GM12801 (cell line): ENCODE results near the gene KCNN4.

Source experiments
- CTCF ChIP-seq: IDR thresholded peaks from one replicate; pipeline ENCODE4 v1.5.1; 2011; ENCODE audit warnings: control low read depth; ENCODE audit not compliant: insufficient read length; ENCODE audit errors: extremely low read depth

KCNN4 gene

GRCh38 chr19:43765109-43765876 lies 15.5 kb downstream of the KCNN4 start:
- no peak for TF ChIP-seq CTCF

GRCh38 chr19:43763473-43763939 lies 17.3 kb downstream of the KCNN4 start:
- no peak for TF ChIP-seq CTCF

DNA sequence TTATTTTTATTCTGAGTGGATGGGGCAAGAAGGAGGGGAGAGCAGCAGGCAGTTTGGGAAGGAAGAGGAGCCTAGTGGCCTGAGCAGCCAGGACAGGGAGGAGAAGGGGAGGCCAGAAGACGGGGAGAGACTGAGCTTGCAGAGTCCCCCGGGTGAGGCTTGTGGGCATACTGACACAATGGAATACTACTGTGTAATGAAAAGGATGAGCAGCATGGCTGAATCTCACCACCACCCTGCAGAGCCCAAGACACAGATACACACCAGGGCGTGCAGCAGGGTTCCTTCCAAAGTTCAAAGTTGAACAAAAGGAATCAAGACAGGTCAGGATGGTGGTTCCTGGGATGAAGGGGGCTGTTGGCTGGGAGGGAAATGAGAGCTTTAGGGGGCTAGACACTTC lies 18.0 kb downstream of the KCNN4 start:
- no peak for TF ChIP-seq CTCF

DNA sequence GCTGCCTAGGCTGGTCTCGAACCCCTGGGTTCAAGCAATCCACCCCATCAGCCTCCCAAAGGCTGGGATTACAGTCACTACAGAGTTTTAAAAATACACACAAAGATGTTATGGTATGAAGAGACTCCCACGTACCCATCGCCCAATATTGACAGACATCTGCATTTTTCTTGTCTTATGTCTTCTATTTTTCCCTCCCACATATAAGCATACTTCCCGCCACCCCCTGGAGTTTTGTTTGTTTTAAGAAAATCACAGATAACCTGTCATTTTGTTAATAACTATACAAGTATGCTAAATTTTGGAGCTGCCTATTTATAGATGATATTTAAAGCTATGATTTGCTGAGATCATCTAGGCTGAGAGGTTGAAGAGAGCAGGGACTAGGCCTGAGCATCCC lies 19.8 kb downstream of the KCNN4 start:
- TF ChIP-seq CTCF, result no peak

GRCh38 chr19:43759515-43759914 lies 21.3 kb downstream of the KCNN4 start:
- TF ChIP-seq CTCF, result no peak

GRCh38 chr19:43755256-43755801 lies 25.4 kb downstream of the KCNN4 start:
- no peak for TF ChIP-seq CTCF

- no peak for TF ChIP-seq CTCF
Observed at GRCh38 chr19:43754503-43755255, 26.1 kb downstream of the KCNN4 start, which contains the start of gene SMG9. TSS of gene SMG9 (minus strand) at chr19:43754962. CDS start at chr19:43750741, 4,221 bp downstream.
